T-helper 17 cell (primary cell): ENCODE results near the gene FGFR1OP2. TPM values are rescaled to one million over a fixed set of nuclear protein-coding genes. Genes with fewer than 3 reads are reported as not detected.
"Not testable (repeated sequence)": the region's sequence is repeated elsewhere in the genome, so short reads cannot be mapped to it uniquely, and the experiment has no call there.

ENCODE experiments used
- ATAC-seq: fragments of 150-1000 bp; cut with Tn5 transposase; 2 replicates; pipeline ENCODE4 v1.10.0; 2021; ENCODE audit warnings: mild to moderate bottlenecking, moderate library complexity
- DNase-seq, 3 donors: peaks; one replicate each; pipeline versions ENCODE4 v3.0.0 to v3.0.0-alpha.2; 2020 to 2021
- H3K9me3 ChIP-seq: one replicate; pipeline ENCODE4 v1.7.0; 2013; ENCODE audit warnings: low read length, mild to moderate bottlenecking; ENCODE audit not compliant: control insufficient read depth, poor library complexity, severe bottlenecking
- H3K27ac Mint-ChIP-seq: one replicate; pipeline ENCODE4 v1.8.0; 2022; ENCODE audit warnings: mild to moderate bottlenecking, moderate library complexity, mixed read lengths
- H3K27me3 Mint-ChIP-seq: one replicate; pipeline ENCODE4 v1.8.0; 2022; ENCODE audit warnings: mixed read lengths
- H3K36me3 Mint-ChIP-seq: one replicate; pipeline ENCODE4 v1.8.0; 2022; ENCODE audit warnings: low read depth, mixed read lengths
- H3K4me1 Mint-ChIP-seq: one replicate; pipeline ENCODE4 v1.8.0; 2022; ENCODE audit warnings: mild to moderate bottlenecking, mixed read lengths
- H3K4me3 Mint-ChIP-seq: one replicate; pipeline ENCODE4 v1.8.0; 2022; ENCODE audit warnings: mild to moderate bottlenecking, moderate library complexity, mixed read lengths
- total RNA-seq, 4 donors: library from RNA in 2 of 4; stranded (reverse) in 2 of 4; gene quantifications; one replicate each; pipeline ENCODE4 v1.2.3 and lab custom pipeline; 2022 to 2026

Gene FGFR1OP2
- total RNA-seq, 2 donors from 2014 or later = 50.8 to 56.1 TPM

DNA sequence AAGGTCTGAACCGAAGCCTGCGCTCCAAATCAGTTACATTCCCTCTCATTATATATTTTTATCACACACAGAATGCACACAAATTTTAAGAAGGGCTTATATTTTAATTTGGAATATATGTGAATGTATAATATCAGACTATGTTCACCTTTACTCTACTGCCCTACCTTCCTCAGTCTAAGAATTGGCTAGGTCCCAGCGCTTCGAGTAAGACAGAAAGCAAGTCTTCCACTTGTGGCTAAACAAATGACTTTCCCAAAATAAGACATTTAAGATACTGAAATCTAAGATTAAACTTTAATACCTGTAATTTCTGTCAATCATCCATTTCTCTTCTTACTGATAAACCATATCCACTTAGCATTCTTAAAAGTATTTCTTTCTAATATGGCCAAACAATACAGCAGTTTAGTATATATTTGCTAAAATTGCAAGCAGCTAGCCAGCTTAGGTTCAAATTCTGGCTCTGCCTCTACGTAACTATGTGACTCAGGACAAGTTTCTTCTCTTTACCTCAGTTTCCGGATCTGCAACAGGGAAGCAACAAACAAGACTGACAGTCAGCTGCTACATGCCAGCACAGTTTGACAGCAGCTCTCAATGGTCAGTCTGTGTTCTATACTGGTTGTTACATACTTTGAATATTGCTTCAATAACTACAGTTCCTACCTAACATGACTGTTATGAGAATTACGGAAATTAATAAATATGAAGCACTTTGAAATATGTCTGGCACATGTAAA lies 2.5 kb upstream of the FGFR1OP2 start:
- ATAC-seq = no peak

DNA sequence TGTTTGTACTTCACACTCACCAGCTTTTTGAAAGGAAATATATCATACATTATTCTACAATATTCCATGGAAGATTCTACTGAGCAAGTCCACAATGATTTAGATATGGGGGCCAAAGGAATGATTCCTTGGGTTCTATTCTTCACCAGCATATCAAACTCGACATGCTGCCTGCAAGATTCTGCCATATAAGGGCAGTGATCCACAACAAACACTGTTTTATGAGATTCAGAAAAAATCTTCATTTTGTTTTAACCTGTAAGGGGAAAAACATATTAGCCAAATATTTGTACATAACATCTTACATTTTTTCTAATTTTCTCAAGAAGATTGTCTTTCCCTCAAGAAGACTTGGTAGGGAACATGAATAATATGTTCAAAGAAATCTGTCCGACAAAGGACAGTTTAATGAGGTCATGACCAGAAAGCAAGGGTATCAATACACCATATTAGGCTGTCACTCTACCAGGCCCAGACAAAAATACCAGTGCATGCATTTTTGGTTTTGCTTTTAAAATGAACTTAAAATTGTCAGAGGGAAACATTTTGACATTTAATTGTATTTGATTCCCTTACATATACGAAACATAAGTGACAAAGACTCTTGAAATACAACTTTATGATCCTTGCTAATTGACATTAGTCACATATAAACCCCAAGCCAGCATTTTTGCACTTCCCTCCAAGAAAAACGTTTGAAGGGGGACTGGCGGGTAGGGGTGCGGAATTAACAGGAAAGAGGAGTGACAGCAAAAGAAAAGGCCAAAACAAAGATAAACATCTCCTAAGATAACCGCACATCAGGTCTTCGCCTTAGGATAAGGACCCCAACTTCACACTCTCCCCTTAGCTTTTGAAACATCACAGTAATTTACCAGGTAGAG lies 1.5 kb upstream of the FGFR1OP2 start:
- Mint-ChIP-seq H3K36me3 (peaks cover 11% of the 10 kb centered on the region), H3K4me3 (peak overlapping the region; percentile 99), H3K27me3 (no peaks in the 10 kb centered on the region), H3K27ac (peak overlapping the region; percentile 97), H3K4me1 (peaks cover 54% of the 10 kb centered on the region)
- ATAC-seq = no peak
- no peak for DNase-seq
- no peaks in the 10 kb centered on the region for H3K9me3 ChIP-seq

More for the DNA sequence above, 2.5 kb upstream of the FGFR1OP2 start:
- Mint-ChIP-seq H3K36me3 (peaks cover 11% of the 10 kb centered on the region), H3K4me1 (peaks cover 53% of the 10 kb centered on the region), H3K27ac (peak overlapping the region; percentile 97), H3K27me3 (no peaks in the 10 kb centered on the region), H3K4me3 (peak overlapping the region; percentile 99)
- H3K9me3 ChIP-seq = no peaks in the 10 kb centered on the region
- DNase-seq = no peak

DNA sequence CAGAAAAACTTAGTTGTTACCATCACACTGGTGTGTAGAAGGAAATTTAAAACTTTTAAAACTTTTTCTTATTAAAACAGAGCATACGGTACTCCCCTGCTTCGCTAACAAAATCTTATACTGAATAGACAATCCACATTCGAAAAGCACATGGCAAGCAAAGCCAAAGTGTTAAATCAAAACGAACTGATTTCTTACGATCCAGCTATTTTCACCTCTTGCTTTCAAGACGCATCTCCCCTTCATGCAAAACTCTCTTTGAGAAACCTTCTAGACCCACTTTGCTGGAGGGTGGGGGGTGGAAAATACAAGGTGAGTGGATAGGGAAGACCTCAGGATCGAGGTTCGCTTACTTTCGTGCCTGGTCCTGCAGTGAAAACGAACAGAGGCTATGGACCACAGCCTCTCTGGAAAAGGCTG lies 817 bp upstream of the FGFR1OP2 start:
- Mint-ChIP-seq H3K4me1 (peaks cover 54% of the 10 kb centered on the region), H3K36me3 (peaks cover 11% of the 10 kb centered on the region), H3K27me3 (no peaks in the 10 kb centered on the region), H3K4me3 (peak overlapping the region; percentile 99), H3K27ac (peak overlapping the region; percentile 97)
- DNase-seq (no peak), ATAC-seq (no peak)
- no peaks in the 10 kb centered on the region for H3K9me3 ChIP-seq

DNA sequence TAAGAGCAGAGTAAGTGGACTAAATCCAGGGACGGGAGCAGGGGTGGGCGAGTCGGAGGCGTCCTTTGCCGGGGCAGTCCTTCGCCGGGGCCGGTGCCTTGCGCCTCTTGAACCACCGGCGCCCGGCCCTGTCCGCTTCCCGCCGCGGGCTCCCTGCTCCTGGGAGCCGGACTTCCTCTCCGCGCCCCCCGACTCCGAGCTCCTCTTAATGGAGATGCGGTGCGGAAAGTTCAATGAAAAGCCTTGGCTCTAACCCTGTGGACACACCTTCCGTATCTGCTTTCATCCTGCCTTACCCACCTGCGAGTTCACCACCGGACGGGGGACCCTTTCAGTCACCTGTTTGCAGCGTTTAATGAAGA lies 412 bp downstream of the FGFR1OP2 start:
- no peaks in the 10 kb centered on the region for H3K9me3 ChIP-seq
- Mint-ChIP-seq H3K36me3 (peaks cover 7% of the 10 kb centered on the region), H3K4me1 (peaks cover 51% of the 10 kb centered on the region), H3K4me3 (peak overlapping the region; percentile 99), H3K27me3 (no peaks in the 10 kb centered on the region), H3K27ac (peak overlapping the region; percentile 97)
- ATAC-seq (peak; percentile 14), DNase-seq (peak in 2 of 3 donors; percentile 13)

DNA sequence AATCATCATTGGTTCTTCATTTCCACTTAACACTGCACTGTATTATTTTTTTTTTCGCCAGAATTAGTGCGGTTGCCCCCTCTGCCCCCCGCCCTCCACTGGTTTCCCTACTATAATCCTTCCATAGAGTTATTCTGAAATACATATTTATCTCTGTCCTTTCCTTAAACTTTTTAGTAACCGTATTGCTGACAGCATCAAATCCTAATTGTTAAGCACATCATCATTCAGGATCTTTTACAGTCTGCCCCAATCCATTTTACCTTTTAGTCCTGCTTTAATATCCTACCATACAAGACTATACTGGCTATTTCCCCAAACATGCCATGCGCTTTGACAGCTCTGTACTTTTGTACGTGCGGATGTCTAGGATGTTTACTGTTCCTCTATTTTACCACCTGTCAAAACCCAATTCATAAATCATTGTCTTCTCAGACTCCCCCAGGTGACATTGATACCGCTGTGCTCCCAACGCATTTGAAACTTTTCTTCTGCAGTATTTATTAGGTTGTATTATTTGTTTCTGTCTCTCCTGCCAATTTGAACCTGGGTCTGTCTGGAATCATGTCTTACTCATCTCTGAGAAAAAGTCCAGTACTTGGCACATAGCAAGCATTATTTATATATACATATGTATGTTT lies 1.0 kb downstream of the FGFR1OP2 start:
- H3K27ac Mint-ChIP-seq = peak overlapping the region; percentile 97
- peak overlapping the region; percentile 99 for H3K4me3 Mint-ChIP-seq
- no peak for ATAC-seq
- no peaks in the 10 kb centered on the region for H3K27me3 Mint-ChIP-seq
- no peak for DNase-seq
- H3K4me1 Mint-ChIP-seq = peaks cover 53% of the 10 kb centered on the region
- no peaks in the 10 kb centered on the region for H3K9me3 ChIP-seq
- H3K36me3 Mint-ChIP-seq = peaks cover 10% of the 10 kb centered on the region

DNA sequence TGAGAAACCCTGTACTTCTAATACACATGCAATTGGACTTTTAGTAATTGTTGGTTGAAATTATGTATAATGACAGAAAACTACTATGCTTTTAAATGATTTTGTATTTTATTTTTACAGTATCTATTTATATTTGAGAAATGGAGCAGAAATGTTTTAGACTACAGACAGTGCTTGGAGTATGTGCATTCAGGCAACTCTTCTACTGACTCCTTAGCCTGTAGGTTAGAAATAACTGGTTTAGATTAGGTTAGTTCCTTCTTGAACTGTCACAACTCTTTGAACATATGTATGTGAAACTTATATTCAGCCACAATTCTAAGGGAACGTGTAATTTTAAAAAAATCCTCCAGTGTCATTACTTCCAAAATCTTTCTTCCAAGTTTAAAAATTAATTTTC lies 1.7 kb downstream of the FGFR1OP2 start:
- Mint-ChIP-seq H3K4me1 (peaks cover 47% of the 10 kb centered on the region), H3K4me3 (peak overlapping the region; percentile 99), H3K27me3 (no peaks in the 10 kb centered on the region), H3K27ac (peak overlapping the region; percentile 97), H3K36me3 (peaks cover 10% of the 10 kb centered on the region)
- no peak for DNase-seq
- no peaks in the 10 kb centered on the region for H3K9me3 ChIP-seq
- no peak for ATAC-seq

DNA sequence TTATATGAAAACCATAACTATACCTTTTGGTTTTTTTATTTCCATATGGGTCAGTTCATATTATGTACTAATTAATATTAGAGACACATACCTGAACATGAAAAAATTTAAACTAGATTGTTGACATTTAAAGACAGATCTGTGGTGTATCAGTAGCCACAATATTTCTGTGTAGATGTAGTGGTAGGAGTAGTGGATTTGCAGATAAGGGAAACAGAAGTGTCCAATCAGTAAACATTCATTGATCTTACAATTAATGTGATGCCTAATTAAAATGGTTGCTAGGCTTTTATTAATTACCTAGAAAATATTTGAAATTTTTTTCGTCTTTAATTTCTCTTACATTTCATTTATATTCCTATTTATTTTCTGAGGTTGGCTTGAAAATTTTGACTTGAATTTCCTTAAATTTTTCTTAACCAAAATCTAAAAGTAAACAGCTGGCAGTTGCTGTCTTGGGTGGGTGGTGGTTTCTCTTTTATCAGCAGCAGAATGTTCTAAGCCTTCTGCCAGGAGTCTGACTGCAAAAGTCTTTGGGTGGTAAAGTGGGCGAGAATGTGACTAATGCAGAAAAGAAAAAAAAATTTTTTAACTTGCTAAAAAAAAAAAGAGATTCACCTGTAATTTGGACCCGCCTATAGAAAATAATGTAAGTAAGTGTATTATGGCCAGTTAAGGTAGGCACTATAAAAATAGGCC lies 2.4 kb downstream of the FGFR1OP2 start:
- Mint-ChIP-seq H3K4me1 (peaks cover 42% of the 10 kb centered on the region), H3K27me3 (no peaks in the 10 kb centered on the region), H3K4me3 (peak overlapping the region; percentile 99), H3K27ac (peak overlapping the region; percentile 97), H3K36me3 (peaks cover 10% of the 10 kb centered on the region)
- H3K9me3 ChIP-seq = no peaks in the 10 kb centered on the region
- ATAC-seq = no peak
- no peak for DNase-seq

DNA sequence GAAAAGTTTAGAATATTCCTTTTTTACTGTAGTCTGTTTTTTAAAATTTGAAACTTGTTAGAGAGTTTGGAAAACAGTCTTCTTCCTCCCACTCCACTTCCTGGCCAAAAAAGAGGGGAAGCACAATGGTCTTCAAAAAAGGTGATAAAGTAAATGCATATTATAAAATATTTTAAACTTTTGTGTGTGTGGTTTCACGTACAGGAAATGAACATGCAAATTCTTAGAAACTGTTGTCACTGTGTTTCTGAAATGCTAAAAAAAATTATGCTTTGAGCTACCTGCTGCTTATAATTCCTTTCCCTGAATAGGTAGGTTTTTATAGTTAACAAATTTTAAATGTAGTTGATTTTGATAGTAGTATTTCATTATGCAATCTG lies 2.9 kb downstream of the FGFR1OP2 start:
- no peak for ATAC-seq
- Mint-ChIP-seq H3K27ac (peak overlapping the region; percentile 97), H3K36me3 (peaks cover 10% of the 10 kb centered on the region), H3K4me3 (peak overlapping the region; percentile 99), H3K4me1 (peaks cover 42% of the 10 kb centered on the region), H3K27me3 (no peaks in the 10 kb centered on the region)
- DNase-seq = no peak
- no peaks in the 10 kb centered on the region for H3K9me3 ChIP-seq

DNA sequence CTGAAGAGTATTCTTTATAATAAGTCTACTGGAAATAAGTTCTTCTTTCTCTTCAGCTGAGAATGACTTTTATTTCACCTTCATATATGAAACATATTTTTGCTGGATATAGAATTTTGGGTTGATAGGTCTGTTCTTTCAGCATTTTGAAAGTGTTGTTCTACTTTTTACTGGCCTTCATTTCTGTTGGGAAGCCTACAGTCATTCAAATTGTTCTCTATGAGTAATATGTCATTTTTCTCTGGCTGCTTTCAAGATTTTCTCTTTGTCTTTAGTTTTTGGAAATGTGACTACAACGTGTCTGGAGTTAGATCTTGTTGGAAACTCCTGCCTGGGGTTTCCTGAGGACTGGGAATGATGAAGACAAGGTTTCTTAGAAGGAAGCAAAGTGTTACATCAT lies 10.0 kb downstream of the FGFR1OP2 start:
- ATAC-seq (no peak), DNase-seq (no peak)
- Mint-ChIP-seq H3K4me3 (no peak overlapping the region), H3K27me3 (no peaks in the 10 kb centered on the region), H3K36me3 (peaks cover 6% of the 10 kb centered on the region), H3K27ac (peak overlapping the region; percentile 46), H3K4me1 (peaks cover 37% of the 10 kb centered on the region)
- H3K9me3 ChIP-seq = no peaks in the 10 kb centered on the region

DNA sequence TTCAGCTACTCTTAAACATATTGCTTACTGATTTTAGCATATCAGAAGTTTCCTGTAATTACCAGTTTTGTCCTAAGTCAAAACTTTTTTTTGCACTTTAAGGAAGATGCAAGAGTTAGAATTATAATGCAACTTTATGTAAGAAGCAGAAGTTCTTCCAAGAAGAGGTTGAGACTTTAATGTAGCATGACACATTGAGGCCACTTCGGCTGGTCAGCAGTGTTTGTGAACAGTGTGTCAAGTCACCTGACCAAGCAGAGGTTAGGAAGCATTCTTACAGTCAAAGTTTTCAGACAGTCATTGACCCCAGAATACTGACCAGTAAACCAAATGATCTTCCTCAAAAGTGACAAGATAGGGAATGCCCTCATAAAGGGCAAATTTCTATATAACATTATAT lies 15.2 kb downstream of the FGFR1OP2 start:
- no peak for ATAC-seq
- no peak for DNase-seq
- Mint-ChIP-seq H3K27ac (peak overlapping the region; percentile 71), H3K4me1 (peaks cover 29% of the 10 kb centered on the region), H3K36me3 (peaks cover 7% of the 10 kb centered on the region), H3K27me3 (no peaks in the 10 kb centered on the region), H3K4me3 (no peak overlapping the region)
- no peaks in the 10 kb centered on the region for H3K9me3 ChIP-seq

DNA sequence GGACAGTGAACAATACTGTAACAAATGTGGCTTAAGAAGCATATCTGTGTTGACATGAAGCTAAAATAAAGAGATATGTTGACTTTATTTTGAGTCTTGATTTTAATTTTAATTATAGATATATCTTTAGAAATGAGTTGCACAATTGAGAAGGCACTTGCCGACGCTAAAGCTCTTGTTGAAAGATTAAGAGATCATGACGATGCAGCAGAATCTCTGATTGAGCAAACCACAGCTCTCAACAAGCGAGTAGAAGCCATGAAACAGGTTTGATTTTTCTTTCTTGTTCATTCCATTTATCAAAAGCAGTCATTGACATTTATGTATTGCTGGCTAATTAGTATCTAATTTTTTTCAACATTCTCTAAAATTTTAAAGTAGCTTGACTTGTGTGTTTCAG lies 15.8 kb downstream of the FGFR1OP2 start:
- ATAC-seq = no peak

DNA sequence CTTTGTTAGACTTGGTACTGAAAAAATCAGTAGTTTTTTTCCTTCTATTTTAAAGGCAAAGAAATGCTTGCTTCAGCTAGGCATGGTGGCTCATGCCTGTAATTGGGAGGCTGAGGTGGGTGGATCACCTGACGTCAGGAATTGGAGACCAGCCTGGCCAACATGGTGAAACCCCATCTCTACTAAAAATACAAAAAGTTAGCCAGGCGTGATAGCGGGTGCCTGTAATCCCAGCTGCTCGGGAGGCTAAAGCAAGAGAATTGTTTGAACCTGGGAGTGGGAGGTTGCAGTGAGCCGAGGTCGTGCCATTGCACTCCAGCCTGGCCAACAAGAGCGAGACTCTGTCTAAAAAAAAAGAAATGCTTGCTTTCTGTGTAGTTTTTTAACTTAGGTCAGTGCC lies 23.1 kb downstream of the FGFR1OP2 start:
- H3K36me3 Mint-ChIP-seq, H3K4me3 Mint-ChIP-seq, ATAC-seq, DNase-seq, H3K9me3 ChIP-seq, H3K27me3 Mint-ChIP-seq: not testable (repeated sequence)
- Mint-ChIP-seq H3K4me1 (peaks cover 11% of the 10 kb centered on the region), H3K27ac (peak overlapping the region; percentile 41)

More for the DNA sequence above, 15.8 kb downstream of the FGFR1OP2 start:
- Mint-ChIP-seq H3K27me3 (no peaks in the 10 kb centered on the region), H3K27ac (peak overlapping the region; percentile 71), H3K36me3 (peaks cover 6% of the 10 kb centered on the region), H3K4me1 (peaks cover 29% of the 10 kb centered on the region), H3K4me3 (no peak overlapping the region)
- no peaks in the 10 kb centered on the region for H3K9me3 ChIP-seq
- DNase-seq = no peak

DNA sequence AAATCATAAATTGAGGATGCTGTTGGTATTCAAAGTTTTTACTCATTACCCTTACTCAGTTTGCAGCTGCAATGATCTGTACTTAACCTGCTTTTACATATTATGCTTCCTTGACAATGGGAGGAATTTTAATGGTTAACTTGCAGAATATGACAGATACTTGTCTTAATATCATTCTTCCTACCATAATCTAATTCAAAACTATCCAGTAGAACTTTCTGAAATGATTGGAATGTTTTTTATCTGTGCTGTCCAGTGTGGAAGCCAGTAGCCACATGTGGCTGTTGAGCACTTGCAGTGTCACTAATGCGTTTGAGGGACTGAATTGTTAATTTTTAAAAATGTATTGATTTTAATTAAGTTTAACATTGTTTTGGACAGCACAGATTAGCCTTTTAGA lies 23.5 kb downstream of the FGFR1OP2 start:
- H3K9me3 ChIP-seq = no peaks in the 10 kb centered on the region
- H3K4me3 Mint-ChIP-seq = no peak overlapping the region
- H3K27me3 Mint-ChIP-seq = no peaks in the 10 kb centered on the region
- H3K4me1 Mint-ChIP-seq = peaks cover 8% of the 10 kb centered on the region
- peaks cover 9% of the 10 kb centered on the region for H3K36me3 Mint-ChIP-seq
- no peak for ATAC-seq
- H3K27ac Mint-ChIP-seq = no peak overlapping the region
- DNase-seq = no peak
